ENCODE data around the gene MAEL. TPM values are rescaled to one million over a fixed set of nuclear protein-coding genes. Genes with fewer than 3 reads are reported as not detected.

MAEL gene
- total RNA-seq, 1 donor from 2014 or later, result not detected

DNA sequence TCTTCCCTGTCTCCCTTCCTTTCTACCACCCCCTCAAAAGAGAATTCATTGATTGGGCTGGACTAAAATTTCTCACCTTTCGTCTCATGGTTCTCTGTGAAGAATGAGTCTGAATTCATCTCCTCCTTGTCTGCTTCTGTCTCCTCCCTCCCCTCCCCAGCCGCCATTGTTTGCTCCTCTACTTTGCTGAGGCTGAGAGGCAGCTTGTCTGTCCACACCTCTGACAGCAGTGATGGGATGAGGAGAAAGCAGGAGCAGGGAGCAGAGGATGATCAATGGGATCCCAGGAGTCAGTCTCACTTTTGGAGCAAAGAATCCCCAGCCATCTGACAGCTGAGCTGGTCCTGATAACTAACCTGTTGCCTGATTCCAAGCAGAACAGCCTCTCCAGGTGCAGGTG, 16.3 kb upstream of the MAEL start:
- no peak for DNase-seq (ENCODE audit: low spot score)
- Mint-ChIP-seq H3K27ac (ENCODE audit: unreplicated experiment) (no peak overlapping the region), H3K36me3 (ENCODE audit: low read depth) (no peaks in the 10 kb centered on the region), H3K4me1 (ENCODE audit: low read depth) (peaks cover 21% of the 10 kb centered on the region), H3K27me3 (ENCODE audit: low read depth) (peaks cover 66% of the 10 kb centered on the region), H3K9me3 (ENCODE audit: low read depth) (no peaks in the 10 kb centered on the region), H3K4me3 (ENCODE audit: unreplicated experiment) (no peak overlapping the region)
- TF ChIP-seq, protein P1, sequence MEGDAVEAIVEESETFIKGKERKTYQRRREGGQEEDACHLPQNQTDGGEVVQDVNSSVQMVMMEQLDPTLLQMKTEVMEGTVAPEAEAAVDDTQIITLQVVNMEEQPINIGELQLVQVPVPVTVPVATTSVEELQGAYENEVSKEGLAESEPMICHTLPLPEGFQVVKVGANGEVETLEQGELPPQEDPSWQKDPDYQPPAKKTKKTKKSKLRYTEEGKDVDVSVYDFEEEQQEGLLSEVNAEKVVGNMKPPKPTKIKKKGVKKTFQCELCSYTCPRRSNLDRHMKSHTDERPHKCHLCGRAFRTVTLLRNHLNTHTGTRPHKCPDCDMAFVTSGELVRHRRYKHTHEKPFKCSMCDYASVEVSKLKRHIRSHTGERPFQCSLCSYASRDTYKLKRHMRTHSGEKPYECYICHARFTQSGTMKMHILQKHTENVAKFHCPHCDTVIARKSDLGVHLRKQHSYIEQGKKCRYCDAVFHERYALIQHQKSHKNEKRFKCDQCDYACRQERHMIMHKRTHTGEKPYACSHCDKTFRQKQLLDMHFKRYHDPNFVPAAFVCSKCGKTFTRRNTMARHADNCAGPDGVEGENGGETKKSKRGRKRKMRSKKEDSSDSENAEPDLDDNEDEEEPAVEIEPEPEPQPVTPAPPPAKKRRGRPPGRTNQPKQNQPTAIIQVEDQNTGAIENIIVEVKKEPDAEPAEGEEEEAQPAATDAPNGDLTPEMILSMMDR (IDR thresholded peaks at IDR 0.05), result no peak

DNA sequence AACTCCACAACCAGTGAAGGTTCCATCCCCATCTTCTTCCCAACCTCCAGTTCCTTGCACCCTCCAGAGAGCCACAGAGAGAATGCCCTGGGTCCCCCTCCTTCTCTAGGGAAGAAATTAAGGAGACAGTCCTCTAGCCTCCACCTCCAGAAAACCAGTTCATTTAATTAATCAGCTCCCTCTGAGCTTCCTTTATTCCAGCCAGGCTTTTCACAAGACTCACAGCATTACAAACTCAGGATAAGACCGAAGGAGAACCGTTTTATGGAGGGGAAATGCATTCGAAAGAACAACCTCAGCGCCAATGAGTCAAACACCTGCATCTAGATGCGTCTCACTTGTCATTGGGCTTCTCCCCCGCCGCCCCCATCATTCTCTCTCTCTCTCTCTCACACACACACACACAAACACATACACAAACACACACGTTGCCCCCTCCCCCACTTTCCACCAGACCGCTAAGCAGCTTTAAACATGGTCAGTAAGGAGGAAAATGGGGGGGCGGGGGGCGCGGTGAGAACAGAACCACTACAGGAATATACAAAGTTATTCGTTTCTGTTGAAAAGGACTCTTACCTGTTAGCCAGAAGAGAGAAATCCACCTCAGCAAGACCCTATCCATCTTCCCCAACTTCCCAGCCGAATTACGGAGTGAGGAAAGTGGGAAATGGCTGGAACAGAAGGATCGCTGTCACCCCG, 14.3 kb upstream of the MAEL start:
- H3K4me3 Mint-ChIP-seq (ENCODE audit: unreplicated experiment), result peak overlapping the region; percentile 68
- no peak overlapping the region for H3K27ac Mint-ChIP-seq (ENCODE audit: unreplicated experiment)
- H3K27me3 Mint-ChIP-seq (ENCODE audit: low read depth), result peaks cover 65% of the 10 kb centered on the region

GRCh38 chr1:166975361-166976129, 13.5 kb upstream of the MAEL start, which contains the start of gene ILDR2:
Gene ILDR2, minus strand, starts transcription at chr1:166975540. Its CDS starts 272 bp downstream, at chr1:166975268.
- Mint-ChIP-seq H3K4me3 (ENCODE audit: unreplicated experiment) (peak within 1 kb of the TSS; percentile 68), H3K36me3 (ENCODE audit: low read depth) (no peaks in the 10 kb centered on the region), H3K27ac (ENCODE audit: unreplicated experiment) (no peak within 1 kb of the TSS), H3K27me3 (ENCODE audit: low read depth) (peaks cover 58% of the 10 kb centered on the region), H3K9me3 (ENCODE audit: low read depth) (no peaks in the 10 kb centered on the region), H3K4me1 (ENCODE audit: low read depth) (peaks cover 21% of the 10 kb centered on the region)
- no peak for DNase-seq (ENCODE audit: low spot score)
- TF ChIP-seq, protein P1 (IDR thresholded peaks at IDR 0.05), result peak; percentile 53

More for the DNA sequence above, 14.3 kb upstream of the MAEL start:
- Mint-ChIP-seq H3K9me3 (ENCODE audit: low read depth) (no peaks in the 10 kb centered on the region), H3K36me3 (ENCODE audit: low read depth) (no peaks in the 10 kb centered on the region), H3K4me1 (ENCODE audit: low read depth) (peaks cover 21% of the 10 kb centered on the region)
- no peak for DNase-seq (ENCODE audit: low spot score)
- TF ChIP-seq, protein P1 (IDR thresholded peaks at IDR 0.05), result no peak

DNA sequence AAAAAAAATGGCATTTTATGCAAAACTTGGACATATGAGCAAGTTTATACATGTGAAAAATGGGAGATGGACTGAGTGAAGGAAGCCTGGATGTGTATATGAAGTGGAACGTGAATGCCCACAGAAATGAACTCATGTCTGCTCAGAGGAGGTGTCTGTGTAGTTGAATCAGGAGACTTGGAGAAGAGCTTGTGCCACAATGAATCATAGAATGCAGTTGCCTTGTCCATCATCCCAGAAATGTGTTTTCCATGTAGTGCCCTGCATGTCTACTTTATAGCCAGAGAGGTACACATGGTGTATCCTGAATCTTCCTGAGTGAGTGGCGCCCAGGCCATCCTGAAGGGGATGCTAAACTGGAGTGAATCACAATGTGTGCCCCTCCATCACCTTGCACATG, 11.1 kb upstream of the MAEL start:
- Mint-ChIP-seq H3K27me3 (ENCODE audit: low read depth) (peaks cover 37% of the 10 kb centered on the region), H3K36me3 (ENCODE audit: low read depth) (no peaks in the 10 kb centered on the region), H3K27ac (ENCODE audit: unreplicated experiment) (no peak overlapping the region), H3K9me3 (ENCODE audit: low read depth) (no peaks in the 10 kb centered on the region), H3K4me1 (ENCODE audit: low read depth) (peaks cover 21% of the 10 kb centered on the region), H3K4me3 (ENCODE audit: unreplicated experiment) (no peak overlapping the region)
- TF ChIP-seq, protein P1 (IDR thresholded peaks at IDR 0.05), result no peak
- DNase-seq (ENCODE audit: low spot score), result no peak

DNA sequence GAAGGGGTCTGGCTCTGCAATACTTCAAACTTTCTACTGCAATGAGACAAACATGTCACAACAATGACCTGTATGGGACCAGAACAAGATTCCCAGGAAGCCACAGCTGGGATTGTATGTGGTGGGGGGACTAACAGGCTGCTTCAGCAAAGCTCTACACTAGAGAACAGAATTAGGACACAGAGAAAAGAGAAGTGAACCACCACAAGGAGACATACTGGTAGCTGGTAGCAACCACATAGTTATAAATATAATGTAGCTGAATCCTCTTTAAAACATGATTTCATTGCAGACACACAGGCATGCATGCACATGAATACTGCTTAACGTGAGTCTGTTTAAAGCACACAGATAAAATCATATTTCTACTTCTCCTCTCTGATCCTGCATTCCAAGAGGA, 10.3 kb upstream of the MAEL start:
- DNase-seq (ENCODE audit: low spot score), result no peak
- Mint-ChIP-seq H3K4me3 (ENCODE audit: unreplicated experiment) (no peak overlapping the region), H3K36me3 (ENCODE audit: low read depth) (no peaks in the 10 kb centered on the region), H3K9me3 (ENCODE audit: low read depth) (no peaks in the 10 kb centered on the region), H3K27ac (ENCODE audit: unreplicated experiment) (no peak overlapping the region), H3K4me1 (ENCODE audit: low read depth) (peaks cover 21% of the 10 kb centered on the region), H3K27me3 (ENCODE audit: low read depth) (peaks cover 31% of the 10 kb centered on the region)
- TF ChIP-seq, protein P1 (IDR thresholded peaks at IDR 0.05), result no peak

All from chondrocyte (in vitro differentiated cells).